KMS-11 (cell line): ENCODE measurements around the gene MRPL23.

Experiments
- H2AFZ ChIP-seq: fragments of 200-600 bp; sonication (generic); 2 replicates; pipeline ENCODE4 v1.6.1; 2016; ENCODE audit warnings: antibody characterized with exemption, mixed run types, low read depth
- H3K27ac ChIP-seq: fragments of 200-600 bp; sonication (generic); 2 replicates; pipeline ENCODE4 v1.6.1; 2016; ENCODE audit warnings: mild to moderate bottlenecking, mixed run types
- H3K27me3 ChIP-seq: fragments of 200-600 bp; sonication (generic); 2 replicates; pipeline ENCODE4 v1.6.1; 2017; ENCODE audit warnings: mild to moderate bottlenecking, low read depth, mixed run types, moderate library complexity; ENCODE audit not compliant: insufficient read depth
- H3K36me3 ChIP-seq: fragments of 200-600 bp; sonication (generic); 2 replicates; pipeline ENCODE4 v1.6.1; 2017; ENCODE audit warnings: mild to moderate bottlenecking, mixed run types; ENCODE audit not compliant: insufficient read depth
- H3K4me1 ChIP-seq: fragments of 200-600 bp; sonication (generic); 2 replicates; pipeline ENCODE4 v1.6.1; 2016; ENCODE audit warnings: mild to moderate bottlenecking, low read depth, mixed run types; ENCODE audit not compliant: poor library complexity, severe bottlenecking
- H3K4me2 ChIP-seq: fragments of 200-600 bp; sonication (generic); 2 replicates; pipeline ENCODE4 v1.7.0; 2016; ENCODE audit warnings: mild to moderate bottlenecking, mixed run types
- H3K4me3 ChIP-seq: fragments of 200-600 bp; sonication (generic); IDR thresholded peaks from 2 replicates; pipeline ENCODE4 v1.6.1; 2017; ENCODE audit warnings: low read depth, low read length, mixed read lengths; ENCODE audit not compliant: insufficient read depth
- H3K79me2 ChIP-seq: fragments of 200-600 bp; sonication (generic); 2 replicates; pipeline ENCODE4 v1.6.1; 2016; ENCODE audit warnings: low read depth, mixed run types; ENCODE audit not compliant: insufficient read depth
- H3K9ac ChIP-seq: fragments of 200-600 bp; sonication (generic); 2 replicates; pipeline ENCODE4 v1.6.1; 2016; ENCODE audit warnings: mild to moderate bottlenecking, mixed run types
- H4K20me1 ChIP-seq: fragments of 200-600 bp; sonication (generic); 2 replicates; pipeline ENCODE4 v1.6.1; 2016; ENCODE audit warnings: mild to moderate bottlenecking, mixed run types; ENCODE audit not compliant: insufficient read depth
- TF ChIP-seq, protein P1 (sequence below): fragments of 200-600 bp; sonication (generic); conservative IDR thresholded peaks from 2 replicates; pipeline ENCODE4 v1.6.1; 2017; ENCODE audit warnings: low read depth, mild to moderate bottlenecking, antibody characterized with exemption, low read length, moderate library complexity, mixed read lengths

Gene MRPL23

DNA sequence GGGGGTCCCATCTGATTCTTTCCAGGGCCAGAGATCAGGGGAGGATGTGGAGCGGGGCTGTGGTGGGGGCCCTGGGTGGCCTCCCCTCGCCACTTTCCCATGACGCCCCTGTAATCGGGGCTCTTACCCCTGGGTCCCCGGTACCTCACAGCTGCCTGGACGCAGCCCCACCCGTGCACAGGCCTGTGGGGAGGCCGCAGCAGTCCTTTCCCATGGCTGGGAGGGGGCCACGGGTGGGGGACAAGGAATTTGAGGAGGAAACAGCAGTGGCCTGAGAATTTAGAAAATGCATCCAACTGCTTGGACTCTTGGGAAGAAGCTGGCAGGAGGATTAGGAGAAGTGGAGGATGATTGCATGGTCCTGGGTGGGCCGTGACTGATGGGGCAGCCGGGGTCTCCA lies 32.5 kb downstream of the MRPL23 start:
- Histone ChIP-seq H3K4me1 (no peaks in the 10 kb centered on the region), H3K4me2 (no peak overlapping the region), H3K27me3 (peaks cover 2% of the 10 kb centered on the region; the same call in 1 of the 2 replicates), H3K27ac (no peak overlapping the region), H3K9ac (no peak overlapping the region), H4K20me1 (no peaks in the 10 kb centered on the region), H3K36me3 (no peaks in the 10 kb centered on the region), H3K4me3 (no peak overlapping the region), H3K79me2 (no peaks in the 10 kb centered on the region), H2AFZ (no peak overlapping the region)
- TF ChIP-seq, protein P1, sequence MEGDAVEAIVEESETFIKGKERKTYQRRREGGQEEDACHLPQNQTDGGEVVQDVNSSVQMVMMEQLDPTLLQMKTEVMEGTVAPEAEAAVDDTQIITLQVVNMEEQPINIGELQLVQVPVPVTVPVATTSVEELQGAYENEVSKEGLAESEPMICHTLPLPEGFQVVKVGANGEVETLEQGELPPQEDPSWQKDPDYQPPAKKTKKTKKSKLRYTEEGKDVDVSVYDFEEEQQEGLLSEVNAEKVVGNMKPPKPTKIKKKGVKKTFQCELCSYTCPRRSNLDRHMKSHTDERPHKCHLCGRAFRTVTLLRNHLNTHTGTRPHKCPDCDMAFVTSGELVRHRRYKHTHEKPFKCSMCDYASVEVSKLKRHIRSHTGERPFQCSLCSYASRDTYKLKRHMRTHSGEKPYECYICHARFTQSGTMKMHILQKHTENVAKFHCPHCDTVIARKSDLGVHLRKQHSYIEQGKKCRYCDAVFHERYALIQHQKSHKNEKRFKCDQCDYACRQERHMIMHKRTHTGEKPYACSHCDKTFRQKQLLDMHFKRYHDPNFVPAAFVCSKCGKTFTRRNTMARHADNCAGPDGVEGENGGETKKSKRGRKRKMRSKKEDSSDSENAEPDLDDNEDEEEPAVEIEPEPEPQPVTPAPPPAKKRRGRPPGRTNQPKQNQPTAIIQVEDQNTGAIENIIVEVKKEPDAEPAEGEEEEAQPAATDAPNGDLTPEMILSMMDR, result no peak

DNA sequence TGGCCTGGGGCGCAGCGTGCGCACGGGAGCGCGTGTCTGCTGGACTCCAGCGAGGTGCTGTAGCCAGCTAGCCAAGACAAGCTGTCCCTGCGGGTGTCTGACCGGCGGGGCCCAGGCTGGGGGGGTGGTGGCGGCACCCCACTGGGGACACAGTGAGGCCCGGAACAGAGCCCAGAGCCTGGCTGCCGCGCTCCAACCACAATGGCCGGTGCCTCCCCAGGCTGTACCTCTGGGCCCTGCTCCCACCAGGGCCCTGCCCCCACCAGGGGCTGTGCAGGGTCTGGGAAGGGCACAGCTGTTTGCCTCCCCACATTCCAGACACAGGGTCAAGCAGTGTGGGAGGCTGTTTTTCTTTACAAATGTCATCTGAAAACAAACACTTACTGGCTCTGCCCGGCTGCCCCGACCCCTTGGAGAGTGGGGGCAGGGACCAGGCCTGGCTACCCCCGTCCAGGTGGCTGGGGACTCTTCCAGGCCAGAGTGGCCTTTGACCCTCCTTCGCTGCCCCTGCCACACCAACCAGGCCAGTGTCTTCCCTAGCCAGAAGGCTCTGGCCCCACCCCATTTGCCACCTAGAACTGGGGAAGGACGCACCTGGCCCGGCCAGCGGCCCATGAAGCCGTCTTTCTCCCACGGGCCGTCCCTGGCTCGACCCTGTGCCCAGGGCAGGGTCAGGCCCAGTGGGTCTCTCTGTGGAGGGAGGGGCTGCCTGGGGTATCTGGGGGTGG lies 35.9 kb downstream of the MRPL23 start:
- Histone ChIP-seq H3K4me3 (no peak overlapping the region), H3K27ac (no peak overlapping the region), H2AFZ (no peak overlapping the region), H4K20me1 (no peaks in the 10 kb centered on the region), H3K4me1 (no peaks in the 10 kb centered on the region), H3K79me2 (no peaks in the 10 kb centered on the region), H3K27me3 (peaks cover 2% of the 10 kb centered on the region; the same call in 1 of the 2 replicates), H3K4me2 (no peak overlapping the region), H3K36me3 (no peaks in the 10 kb centered on the region), H3K9ac (no peak overlapping the region)
- TF ChIP-seq, protein P1, result no peak

DNA sequence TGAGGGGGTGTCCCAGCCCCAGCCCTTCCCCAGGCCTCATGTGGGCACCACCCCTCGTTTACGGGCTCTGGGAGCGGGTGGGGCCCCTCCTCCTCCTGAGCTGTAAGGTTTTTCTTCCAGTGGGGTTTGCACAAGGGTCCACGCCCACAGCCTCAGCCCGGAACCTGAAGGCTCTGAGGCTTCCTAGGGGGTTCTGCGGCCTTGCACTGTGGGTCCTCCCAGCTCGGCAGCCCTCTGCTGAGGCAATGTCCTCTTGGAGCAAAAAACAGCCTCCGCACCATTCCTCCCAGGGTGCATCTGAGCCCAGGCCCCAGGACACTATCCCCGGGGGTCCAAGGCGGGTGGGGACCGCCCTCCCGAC lies 36.4 kb downstream of the MRPL23 start:
- Histone ChIP-seq H3K27me3 (peaks cover 2% of the 10 kb centered on the region; the same call in 1 of the 2 replicates), H3K4me2 (no peak overlapping the region), H4K20me1 (no peaks in the 10 kb centered on the region), H3K4me3 (no peak overlapping the region), H3K4me1 (no peaks in the 10 kb centered on the region), H3K27ac (no peak overlapping the region), H3K9ac (no peak overlapping the region), H3K36me3 (no peaks in the 10 kb centered on the region), H3K79me2 (no peaks in the 10 kb centered on the region), H2AFZ (no peak overlapping the region)
- TF ChIP-seq, protein P1, result no peak

DNA sequence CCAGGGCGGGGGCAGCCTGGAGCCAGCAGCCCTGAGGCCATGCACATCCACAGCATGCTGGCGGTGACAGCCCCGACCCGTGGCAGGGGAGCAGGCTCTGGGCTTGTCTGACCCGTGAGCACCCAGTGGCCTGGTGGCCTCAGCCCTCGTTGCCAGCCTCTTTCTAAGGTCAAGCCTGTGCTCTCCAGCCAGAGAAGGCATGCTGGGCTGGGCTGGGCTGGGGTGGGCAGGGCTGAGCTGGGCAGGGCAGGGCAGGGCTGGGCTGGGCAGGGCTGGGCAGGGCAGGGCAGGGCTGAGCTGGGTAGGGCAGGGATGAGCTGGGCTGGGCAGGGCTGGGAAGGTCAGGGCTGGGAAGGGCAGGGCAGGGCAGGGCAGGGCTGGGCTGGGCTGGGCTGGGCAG lies 39.9 kb downstream of the MRPL23 start:
- H3K9ac ChIP-seq, result no peak overlapping the region
- no peak overlapping the region for H3K4me2 ChIP-seq
- peaks cover 2% of the 10 kb centered on the region; the same call in 1 of the 2 replicates for H3K27me3 ChIP-seq
- no peak overlapping the region for H3K4me3 ChIP-seq
- H3K79me2 ChIP-seq, result no peaks in the 10 kb centered on the region
- H2AFZ ChIP-seq, result no peak overlapping the region
- no peaks in the 10 kb centered on the region for H3K4me1 ChIP-seq
- H4K20me1 ChIP-seq, result no peaks in the 10 kb centered on the region
- H3K36me3 ChIP-seq, result no peaks in the 10 kb centered on the region
- TF ChIP-seq, protein P1, result no peak
- no peak overlapping the region for H3K27ac ChIP-seq
